ENCODE measurements around the gene TMX2.

TMX2 gene

GRCh38 chr11:57775491-57775890, 63.1 kb downstream of the TMX2 start:
- Histone ChIP-seq H3K4me1 (ENCODE audit: low read depth, poor library complexity, severe bottlenecking) (no peaks in the 10 kb centered on the region), H3K9ac (no peak overlapping the region), H4K20me1 (ENCODE audit: insufficient read depth) (no peaks in the 10 kb centered on the region)

GRCh38 chr11:57776031-57776521, 63.7 kb downstream of the TMX2 start:
- Histone ChIP-seq H3K4me1 (ENCODE audit: low read depth, poor library complexity, severe bottlenecking) (no peaks in the 10 kb centered on the region), H3K9ac (no peak overlapping the region), H3K36me3 (ENCODE audit: insufficient read depth) (no peaks in the 10 kb centered on the region), H4K20me1 (ENCODE audit: insufficient read depth) (no peaks in the 10 kb centered on the region), H3K79me2 (ENCODE audit: insufficient read depth, low read depth) (no peaks in the 10 kb centered on the region), H3K27ac (no peak overlapping the region), H3K27me3 (ENCODE audit: insufficient read depth, low read depth) (no peaks in the 10 kb centered on the region), H3K4me2 (no peak overlapping the region), H2AFZ (ENCODE audit: low read depth) (no peak overlapping the region), H3K4me3 (IDR thresholded peaks at IDR 0.05; ENCODE audit: insufficient read depth, low read depth, low read length) (no peak overlapping the region)
- no peak for TF ChIP-seq CTCF (conservative IDR thresholded peaks at IDR 0.05; ENCODE audit: low read depth, low read length)

More at GRCh38 chr11:57775491-57775890, 63.1 kb downstream of the TMX2 start:
- Histone ChIP-seq H3K27me3 (ENCODE audit: insufficient read depth, low read depth) (no peaks in the 10 kb centered on the region), H3K36me3 (ENCODE audit: insufficient read depth) (no peaks in the 10 kb centered on the region), H2AFZ (ENCODE audit: low read depth) (no peak overlapping the region), H3K27ac (no peak overlapping the region), H3K79me2 (ENCODE audit: insufficient read depth, low read depth) (no peaks in the 10 kb centered on the region), H3K4me2 (no peak overlapping the region), H3K4me3 (IDR thresholded peaks at IDR 0.05; ENCODE audit: insufficient read depth, low read depth, low read length) (no peak overlapping the region)
- no peak for TF ChIP-seq CTCF (conservative IDR thresholded peaks at IDR 0.05; ENCODE audit: low read depth, low read length)

- Histone ChIP-seq H3K4me3 (IDR thresholded peaks at IDR 0.05; ENCODE audit: insufficient read depth, low read depth, low read length) (no peak overlapping the region), H4K20me1 (ENCODE audit: insufficient read depth) (no peaks in the 10 kb centered on the region), H3K9ac (no peak overlapping the region), H3K27ac (no peak overlapping the region), H3K79me2 (ENCODE audit: insufficient read depth, low read depth) (no peaks in the 10 kb centered on the region), H3K27me3 (ENCODE audit: insufficient read depth, low read depth) (no peaks in the 10 kb centered on the region), H3K4me2 (no peak overlapping the region), H3K4me1 (ENCODE audit: low read depth, poor library complexity, severe bottlenecking) (no peaks in the 10 kb centered on the region), H2AFZ (ENCODE audit: low read depth) (no peak overlapping the region), H3K36me3 (ENCODE audit: insufficient read depth) (no peaks in the 10 kb centered on the region)
- no peak for TF ChIP-seq CTCF (conservative IDR thresholded peaks at IDR 0.05; ENCODE audit: low read depth, low read length)
Observed at GRCh38 chr11:57776577-57777210, 64.3 kb downstream of the TMX2 start.

- no peaks in the 10 kb centered on the region for H3K79me2 ChIP-seq (ENCODE audit: insufficient read depth, low read depth)
- H3K4me3 ChIP-seq (IDR thresholded peaks at IDR 0.05; ENCODE audit: insufficient read depth, low read depth, low read length) = no peak overlapping the region
- no peak overlapping the region for H3K27ac ChIP-seq
- H3K4me1 ChIP-seq (ENCODE audit: low read depth, poor library complexity, severe bottlenecking) = no peaks in the 10 kb centered on the region
- no peaks in the 10 kb centered on the region for H4K20me1 ChIP-seq (ENCODE audit: insufficient read depth)
- H3K36me3 ChIP-seq (ENCODE audit: insufficient read depth) = no peaks in the 10 kb centered on the region
- H3K4me2 ChIP-seq = no peak overlapping the region
- no peak for TF ChIP-seq CTCF (conservative IDR thresholded peaks at IDR 0.05; ENCODE audit: low read depth, low read length)
- no peak overlapping the region for H2AFZ ChIP-seq (ENCODE audit: low read depth)
- H3K9ac ChIP-seq = no peak overlapping the region
- H3K27me3 ChIP-seq (ENCODE audit: insufficient read depth, low read depth) = no peaks in the 10 kb centered on the region
Observed at GRCh38 chr11:57777969-57778317, 65.5 kb downstream of the TMX2 start.

Data from KMS-11 (cell line).